ENCODE data around the gene HNF4A. TPM values are rescaled to one million over a fixed set of nuclear protein-coding genes. Genes with fewer than 3 reads are reported as not detected.
A peak's percentile ranks its signal among the peaks of the same experiment; 100 is the strongest.

HNF4A gene
- total and polyA plus RNA-seq, 2 of the 13 experiments (the other 11 are each of a cell fraction or from before 2014, with no cell fraction given) = 80.9 to 169 TPM

DNA sequence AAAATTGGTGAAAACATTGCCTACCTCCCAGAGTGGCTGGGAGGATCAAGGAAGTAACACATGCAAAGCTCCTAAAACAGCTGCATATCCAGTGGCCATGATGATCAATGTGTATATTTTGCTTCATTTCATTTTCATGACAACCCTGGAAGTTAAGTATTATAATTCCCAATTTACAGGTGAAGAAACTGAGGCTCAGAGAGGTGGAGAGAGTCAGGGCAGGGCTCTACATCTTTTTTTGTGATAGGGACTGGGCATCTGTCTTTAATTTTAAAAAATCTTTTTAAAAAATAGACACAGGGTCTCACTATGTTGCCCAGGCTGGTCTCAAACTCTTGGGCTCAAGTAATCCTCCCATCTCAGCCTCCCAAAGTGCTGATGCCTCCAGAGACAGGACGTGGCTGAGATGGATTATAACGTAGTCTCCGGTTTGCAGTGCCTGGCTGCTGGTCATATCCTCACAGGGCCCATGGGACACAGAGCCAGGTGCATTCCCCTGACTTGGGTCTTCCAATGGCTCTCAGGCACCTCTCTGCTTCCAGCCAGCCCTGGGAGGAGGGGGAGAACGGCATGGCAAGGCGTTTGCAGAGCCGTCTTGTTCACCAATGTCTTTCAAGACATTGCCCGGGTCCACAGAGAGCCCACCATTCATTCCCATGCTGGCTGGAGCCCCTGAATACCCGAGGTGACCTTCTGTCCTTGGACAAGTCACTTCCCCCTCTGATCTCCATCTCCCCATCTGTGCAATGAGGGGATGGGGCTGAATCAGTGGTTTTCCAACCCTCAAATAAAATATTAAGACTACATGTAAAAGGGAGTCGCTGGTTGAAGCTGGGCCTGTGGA, 38.3 kb downstream of the HNF4A start (continued):
- no peak for TF ChIP-seq ZNF740 (CRISPR knock-in tag; IDR thresholded peaks at IDR 0.05)
- no peak for TF ChIP-seq ZBTB40 (IDR thresholded peaks at IDR 0.05)
- no peak for TF ChIP-seq ZBTB40 (CRISPR knock-in tag; IDR thresholded peaks at IDR 0.05)
- no peak for TF ChIP-seq HNRNPK (IDR thresholded peaks at IDR 0.05; ENCODE audit: low read depth, low read length, poor library complexity, severe bottlenecking)
- no peak for TF ChIP-seq ZFP36L2 (CRISPR knock-in tag; IDR thresholded peaks at IDR 0.05)
- TF ChIP-seq FOXM1 (CRISPR knock-in tag; IDR thresholded peaks at IDR 0.05) = no peak
- TF ChIP-seq ZNF766 (CRISPR knock-in tag; IDR thresholded peaks at IDR 0.05; ENCODE audit: borderline replicate concordance) = no peak
- peak; percentile 25; the same call in 1 of the 2 replicates for TF ChIP-seq ZNF792 (CRISPR knock-in tag; IDR thresholded peaks at IDR 0.05)
- TF ChIP-seq ZFP1 (CRISPR knock-in tag; IDR thresholded peaks at IDR 0.05) = no peak
- peak; percentile 49; the same call in 1 of the 2 replicates for TF ChIP-seq ZNF30 (CRISPR knock-in tag; IDR thresholded peaks at IDR 0.05)
- TF ChIP-seq YY1 (IDR thresholded peaks at IDR 0.05; ENCODE audit: insufficient read depth, insufficient replicate concordance, low read depth, low read length) = no peak
- TF ChIP-seq ZNF691 (CRISPR knock-in tag; IDR thresholded peaks at IDR 0.05; ENCODE audit: borderline replicate concordance, low read depth) = no peak
- TF ChIP-seq, protein P1, sequence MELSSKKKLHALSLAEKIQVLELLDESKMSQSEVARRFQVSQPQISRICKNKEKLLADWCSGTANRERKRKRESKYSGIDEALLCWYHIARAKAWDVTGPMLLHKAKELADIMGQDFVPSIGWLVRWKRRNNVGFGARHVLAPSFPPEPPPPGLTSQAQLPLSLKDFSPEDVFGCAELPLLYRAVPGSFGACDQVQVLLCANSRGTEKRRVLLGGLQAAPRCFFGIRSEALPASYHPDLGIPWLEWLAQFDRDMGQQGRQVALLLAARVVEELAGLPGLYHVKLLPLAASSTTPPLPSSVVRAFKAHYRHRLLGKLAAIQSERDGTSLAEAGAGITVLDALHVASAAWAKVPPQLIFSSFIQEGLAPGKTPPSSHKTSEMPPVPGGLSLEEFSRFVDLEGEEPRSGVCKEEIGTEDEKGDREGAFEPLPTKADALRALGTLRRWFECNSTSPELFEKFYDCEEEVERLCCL (CRISPR knock-in tag; IDR thresholded peaks at IDR 0.05; ENCODE audit: borderline replicate concordance) = 0 out of 2 replicates have a peak, but pooled peaks have one; percentile 16
- TF ChIP-seq FOXK2 (IDR thresholded peaks at IDR 0.05) = no peak
- TF ChIP-seq ZNF143 (CRISPR knock-in tag; IDR thresholded peaks at IDR 0.05) = no peak; the same call in 1 of the 2 replicates
- TF ChIP-seq NFATC3 (CRISPR knock-in tag; IDR thresholded peaks at IDR 0.05) = 0 out of 2 replicates have a peak, but pooled peaks have one; percentile 24
- no peak for TF ChIP-seq HDAC2 (CRISPR knock-in tag; IDR thresholded peaks at IDR 0.05)
- no peak for TF ChIP-seq FOXC1 (CRISPR knock-in tag; IDR thresholded peaks at IDR 0.05; ENCODE audit: borderline replicate concordance)
